Lower leg skin (tissue), 4 donors: Measurements from ENCODE around the gene BTNL2. TPM values are rescaled to one million over a fixed set of nuclear protein-coding genes. Genes with fewer than 3 reads are reported as not detected.

Experiments
- DNase-seq, 2 donors: peaks; one replicate each; pipeline ENCODE4 v3.0.0-alpha.2; 2019; ENCODE audit warnings: low spot score in 2 of 2
- H3K4me3 ChIP-seq: fragments of 200-600 bp; sonication (generic); 2 replicates; pipeline ENCODE4 v1.5.1; 2017; ENCODE audit warnings: mild to moderate bottlenecking, low read depth; ENCODE audit not compliant: poor library complexity, severe bottlenecking
- CTCF ChIP-seq, 3 donors: fragments of 450-650 bp; IDR thresholded peaks; one replicate each; pipeline ENCODE4 v1.5.1; 2016; ENCODE audit warnings: antibody characterized with exemption in 3 of 3, mild to moderate bottlenecking in 3 of 3, moderate library complexity in 2 of 3
- POLR2A ChIP-seq, 2 donors: fragments of 450-650 bp; IDR thresholded peaks; one replicate each; pipeline ENCODE4 v1.6.1; 2016 to 2017; ENCODE audit warnings: antibody characterized with exemption in 2 of 2, mild to moderate bottlenecking in 1 of 2, moderate library complexity in 1 of 2
- WGBS, 2 donors: methylation state at CpG; one replicate each; pipeline ENCODE4 v1.1.5; 2018; 5-methylcytosine and 5-hydroxymethylcytosine counted together
- intact Hi-C: fragments of 100-400 bp; cut with DNase I; formaldehyde crosslinking; loops from one replicate; pipeline ENCODE4 v1.15.0; 2023; ENCODE audit warnings: low total_unique reads
- total RNA-seq, 4 donors: library from RNA; depleted of rRNA; stranded (reverse); fragments of >200 nt; gene quantifications; one replicate each; pipeline ENCODE4 v1.1.0, GENCODE V29; 2016

Gene BTNL2
- total RNA-seq, 4 donors from 2014 or later: not detected

GRCh38 chr6:32410906-32411305 lies 3.9 kb upstream of the BTNL2 start:
- intact Hi-C loops: loop anchor here (10.0 kb wide), 1 partner anchor 384 kb away; no protein-coding TSS in a partner anchor
- no peak for DNase-seq
- no peak overlapping the region for H3K4me3 ChIP-seq
- TF ChIP-seq CTCF (IDR thresholded peaks at IDR 0.05): no peak
- no peak for TF ChIP-seq POLR2A (IDR thresholded peaks at IDR 0.05)
- 63 to 69% methylated on average over 5 of the region's 5 CpGs for WGBS, 2 donors

GRCh38 chr6:32406197-32406596 lies 784 bp downstream of the BTNL2 start:
- 78 to 83% methylated on average over 9 of the region's 9 CpGs for WGBS, 2 donors
- DNase-seq: no peak
- TF ChIP-seq CTCF (IDR thresholded peaks at IDR 0.05): no peak
- no peak for TF ChIP-seq POLR2A (IDR thresholded peaks at IDR 0.05)
- no peak overlapping the region for H3K4me3 ChIP-seq
- intact Hi-C loops: no loop called here

GRCh38 chr6:32405656-32406055 lies 1.3 kb downstream of the BTNL2 start:
- intact Hi-C loops: no loop called here
- TF ChIP-seq POLR2A (IDR thresholded peaks at IDR 0.05) (no peak), CTCF (IDR thresholded peaks at IDR 0.05) (no peak)
- WGBS, 2 donors: 21 to 31% methylated on average over 1 of the region's 1 CpG

GRCh38 chr6:32402812-32403211 lies 4.2 kb downstream of the BTNL2 start:
- WGBS, 2 donors: 69 to 74% methylated on average over 8 of the region's 8 CpGs
- intact Hi-C loops: no loop called here
- DNase-seq: no peak
- no peak overlapping the region for H3K4me3 ChIP-seq
- no peak for TF ChIP-seq POLR2A (IDR thresholded peaks at IDR 0.05)

More at GRCh38 chr6:32405656-32406055, 1.3 kb downstream of the BTNL2 start:
- DNase-seq: no peak
- H3K4me3 ChIP-seq: no peak overlapping the region

- no peak overlapping the region for H3K4me3 ChIP-seq
- 34 to 38% methylated on average over 4 of the region's 4 CpGs for WGBS, 2 donors
- DNase-seq: no peak
- intact Hi-C loops: no loop called here
- TF ChIP-seq CTCF (IDR thresholded peaks at IDR 0.05) (no peak), POLR2A (IDR thresholded peaks at IDR 0.05) (no peak)
Observed at GRCh38 chr6:32401284-32401963, 5.6 kb downstream of the BTNL2 start.

- no peak for DNase-seq
- H3K4me3 ChIP-seq: no peak overlapping the region
- TF ChIP-seq POLR2A (IDR thresholded peaks at IDR 0.05) (no peak), CTCF (IDR thresholded peaks at IDR 0.05) (no peak)
- 70 to 71% methylated on average over 7 of the region's 7 CpGs for WGBS, 2 donors
- intact Hi-C loops: no loop called here
Observed at GRCh38 chr6:32397252-32397920, 9.6 kb downstream of the BTNL2 start.
